Panc1 (cell line): ENCODE results near the gene EGFR.

Experiments used
- POLR2AphosphoS5 ChIP-seq: IDR thresholded peaks from 2 replicates; pipeline ENCODE4 v1.6.1; 2012; ENCODE audit warnings: mild to moderate bottlenecking, low read depth, low read length, moderate library complexity
- SIN3A ChIP-seq: IDR thresholded peaks from 2 replicates; pipeline ENCODE4 v1.6.1; 2012; ENCODE audit warnings: low read depth, mild to moderate bottlenecking, low read length, moderate library complexity, borderline replicate concordance; ENCODE audit not compliant: insufficient read depth
- TCF7L2 ChIP-seq: IDR thresholded peaks from 2 replicates; pipeline ENCODE4 v1.6.1; 2011; ENCODE audit warnings: mild to moderate bottlenecking, low read depth, low read length, inconsistent platforms
- TF ChIP-seq, protein P1 (sequence below): fragments of 450-650 bp; IDR thresholded peaks from 2 replicates; pipeline ENCODE4 v1.5.1; 2017; ENCODE audit warnings: mild to moderate bottlenecking
- TF ChIP-seq, protein P2 (sequence below), 2 experiments: IDR thresholded peaks; 2 replicates each; pipeline ENCODE4 v1.6.1; 2011 to 2012; ENCODE audit warnings: low read depth in 2 of 2, control low read depth in 1 of 2, low read length in 1 of 2, mild to moderate bottlenecking in 1 of 2, moderate library complexity in 1 of 2; ENCODE audit not compliant: insufficient read depth in 1 of 2

DNA sequence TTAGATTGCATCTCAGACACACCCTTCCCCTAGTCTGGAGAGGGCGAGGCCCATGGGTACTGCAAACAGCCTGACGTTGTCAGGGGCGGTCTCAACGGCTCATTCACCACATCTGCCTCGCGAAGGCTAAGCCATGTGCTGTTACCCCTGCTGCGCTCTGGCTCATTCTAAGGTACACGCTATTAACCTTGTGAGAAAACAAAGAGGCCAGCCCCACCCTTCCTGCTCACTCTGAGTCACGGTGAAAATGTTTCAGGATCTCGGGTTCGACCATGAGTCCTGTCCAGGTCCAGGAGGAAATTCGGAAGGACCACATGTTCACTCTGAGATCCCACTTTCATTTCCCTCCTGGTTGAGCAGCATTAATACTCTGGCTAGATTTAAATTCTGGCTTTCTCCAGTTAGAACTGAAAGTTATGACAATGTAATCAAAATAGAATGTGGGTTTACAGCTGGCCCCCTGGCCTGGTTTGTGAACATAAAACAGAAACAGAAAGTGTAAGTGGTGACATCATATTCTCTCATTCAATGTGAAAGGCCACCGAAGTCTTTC lies 55.2 kb downstream of the EGFR start:
- TF ChIP-seq, protein P1, sequence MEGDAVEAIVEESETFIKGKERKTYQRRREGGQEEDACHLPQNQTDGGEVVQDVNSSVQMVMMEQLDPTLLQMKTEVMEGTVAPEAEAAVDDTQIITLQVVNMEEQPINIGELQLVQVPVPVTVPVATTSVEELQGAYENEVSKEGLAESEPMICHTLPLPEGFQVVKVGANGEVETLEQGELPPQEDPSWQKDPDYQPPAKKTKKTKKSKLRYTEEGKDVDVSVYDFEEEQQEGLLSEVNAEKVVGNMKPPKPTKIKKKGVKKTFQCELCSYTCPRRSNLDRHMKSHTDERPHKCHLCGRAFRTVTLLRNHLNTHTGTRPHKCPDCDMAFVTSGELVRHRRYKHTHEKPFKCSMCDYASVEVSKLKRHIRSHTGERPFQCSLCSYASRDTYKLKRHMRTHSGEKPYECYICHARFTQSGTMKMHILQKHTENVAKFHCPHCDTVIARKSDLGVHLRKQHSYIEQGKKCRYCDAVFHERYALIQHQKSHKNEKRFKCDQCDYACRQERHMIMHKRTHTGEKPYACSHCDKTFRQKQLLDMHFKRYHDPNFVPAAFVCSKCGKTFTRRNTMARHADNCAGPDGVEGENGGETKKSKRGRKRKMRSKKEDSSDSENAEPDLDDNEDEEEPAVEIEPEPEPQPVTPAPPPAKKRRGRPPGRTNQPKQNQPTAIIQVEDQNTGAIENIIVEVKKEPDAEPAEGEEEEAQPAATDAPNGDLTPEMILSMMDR = no peak
- peak; percentile 91 for TF ChIP-seq POLR2AphosphoS5
- TF ChIP-seq, protein P2, sequence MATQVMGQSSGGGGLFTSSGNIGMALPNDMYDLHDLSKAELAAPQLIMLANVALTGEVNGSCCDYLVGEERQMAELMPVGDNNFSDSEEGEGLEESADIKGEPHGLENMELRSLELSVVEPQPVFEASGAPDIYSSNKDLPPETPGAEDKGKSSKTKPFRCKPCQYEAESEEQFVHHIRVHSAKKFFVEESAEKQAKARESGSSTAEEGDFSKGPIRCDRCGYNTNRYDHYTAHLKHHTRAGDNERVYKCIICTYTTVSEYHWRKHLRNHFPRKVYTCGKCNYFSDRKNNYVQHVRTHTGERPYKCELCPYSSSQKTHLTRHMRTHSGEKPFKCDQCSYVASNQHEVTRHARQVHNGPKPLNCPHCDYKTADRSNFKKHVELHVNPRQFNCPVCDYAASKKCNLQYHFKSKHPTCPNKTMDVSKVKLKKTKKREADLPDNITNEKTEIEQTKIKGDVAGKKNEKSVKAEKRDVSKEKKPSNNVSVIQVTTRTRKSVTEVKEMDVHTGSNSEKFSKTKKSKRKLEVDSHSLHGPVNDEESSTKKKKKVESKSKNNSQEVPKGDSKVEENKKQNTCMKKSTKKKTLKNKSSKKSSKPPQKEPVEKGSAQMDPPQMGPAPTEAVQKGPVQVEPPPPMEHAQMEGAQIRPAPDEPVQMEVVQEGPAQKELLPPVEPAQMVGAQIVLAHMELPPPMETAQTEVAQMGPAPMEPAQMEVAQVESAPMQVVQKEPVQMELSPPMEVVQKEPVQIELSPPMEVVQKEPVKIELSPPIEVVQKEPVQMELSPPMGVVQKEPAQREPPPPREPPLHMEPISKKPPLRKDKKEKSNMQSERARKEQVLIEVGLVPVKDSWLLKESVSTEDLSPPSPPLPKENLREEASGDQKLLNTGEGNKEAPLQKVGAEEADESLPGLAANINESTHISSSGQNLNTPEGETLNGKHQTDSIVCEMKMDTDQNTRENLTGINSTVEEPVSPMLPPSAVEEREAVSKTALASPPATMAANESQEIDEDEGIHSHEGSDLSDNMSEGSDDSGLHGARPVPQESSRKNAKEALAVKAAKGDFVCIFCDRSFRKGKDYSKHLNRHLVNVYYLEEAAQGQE (IDR thresholded peaks at IDR 0.05; ENCODE audit: insufficient read depth in 1 of 2, low read depth in 2 of 2, low read length in 1 of 2) = no peak
- peak; percentile 75 for TF ChIP-seq TCF7L2
- no peak; the same call in 1 of the 2 replicates for TF ChIP-seq SIN3A
